Smooth muscle cell (in vitro differentiated cells): Measurements from ENCODE around the gene TMEM200A. TPM values are rescaled to one million over a fixed set of nuclear protein-coding genes. Genes with fewer than 3 reads are reported as not detected.
"Not testable (repeated sequence)": the region's sequence is repeated elsewhere in the genome, so short reads cannot be mapped to it uniquely, and the experiment has no call there.

Source experiments
- DNase-seq: peaks from one replicate; lab custom pipeline; 2025; ENCODE audit not compliant: unreplicated experiment; lab: John Stamatoyannopoulos, UW
- H2AFZ ChIP-seq: fragments of 200-600 bp; sonication (generic); 2 replicates; pipeline ENCODE4 v1.6.0; 2016; ENCODE audit warnings: antibody characterized with exemption, low read depth, mild to moderate bottlenecking
- H3F3A ChIP-seq: fragments of 200-600 bp; sonication (generic); 2 replicates; pipeline ENCODE4 v1.6.0; 2017; ENCODE audit warnings: antibody characterized with exemption, low read depth
- H3K27ac ChIP-seq: fragments of 200-600 bp; sonication (generic); 2 replicates; pipeline ENCODE4 v1.5.1; 2016; ENCODE audit warnings: low read depth, mild to moderate bottlenecking
- H3K27me3 ChIP-seq: fragments of 200-600 bp; sonication (generic); 2 replicates; pipeline ENCODE4 v1.6.1; 2016; ENCODE audit warnings: low read depth, mild to moderate bottlenecking
- H3K36me3 ChIP-seq: fragments of 200-600 bp; sonication (generic); 2 replicates; pipeline ENCODE4 v1.5.1; 2016; ENCODE audit warnings: low read depth
- H3K4me1 ChIP-seq: fragments of 200-600 bp; sonication (generic); 2 replicates; pipeline ENCODE4 v1.5.1; 2016; ENCODE audit warnings: low read depth
- H3K4me2 ChIP-seq: fragments of 200-600 bp; sonication (generic); 2 replicates; pipeline ENCODE4 v1.6.0; 2016; ENCODE audit warnings: mild to moderate bottlenecking
- H3K4me3 ChIP-seq: fragments of 200-600 bp; sonication (generic); 2 replicates; pipeline ENCODE4 v1.5.1; 2016; ENCODE audit warnings: mild to moderate bottlenecking
- H3K79me2 ChIP-seq: fragments of 200-600 bp; sonication (generic); 2 replicates; pipeline ENCODE4 v1.6.0; 2016; ENCODE audit warnings: low read depth, mild to moderate bottlenecking
- H3K9ac ChIP-seq: fragments of 200-600 bp; sonication (generic); 2 replicates; pipeline ENCODE4 v1.6.0; 2016; ENCODE audit warnings: low read depth
- H3K9me3 ChIP-seq: fragments of 200-600 bp; sonication (generic); replicated peaks from 2 replicates; pipeline ENCODE4 v1.5.1; 2016; ENCODE audit warnings: low read depth
- H4K20me1 ChIP-seq: fragments of 200-600 bp; sonication (generic); 2 replicates; pipeline ENCODE4 v1.6.0; 2016; ENCODE audit warnings: low read depth
- CTCF ChIP-seq: fragments of 200-600 bp; sonication (generic); IDR thresholded peaks from 2 replicates; pipeline ENCODE4 v1.5.1; 2017; ENCODE audit warnings: borderline replicate concordance, mild to moderate bottlenecking, antibody characterized with exemption; ENCODE audit not compliant: insufficient read depth, poor library complexity, severe bottlenecking
- WGBS: methylation state at CpG from one replicate; pipeline ENCODE4 v1.1.7; 2016; ENCODE audit warnings: low lambda C conversion rate; 5-methylcytosine and 5-hydroxymethylcytosine counted together
- polyA plus RNA-seq: library from polyadenylated mRNA; unstranded; fragments of >200 nt; fragmentation: Nextera tagmentation; extraction: Ambion mirVana; gene quantifications from 2 replicates; pipeline ENCODE4 v1.2.1, GENCODE V29; 2016
- total RNA-seq: library from RNA; depleted of rRNA; stranded (reverse); fragments of >200 nt; gene quantifications from 2 replicates; pipeline ENCODE4 v1.2.3, GENCODE V29; 2014

TMEM200A gene
- total and polyA plus RNA-seq, 2 experiments from 2014 or later = 84.7 to 116 TPM

DNA sequence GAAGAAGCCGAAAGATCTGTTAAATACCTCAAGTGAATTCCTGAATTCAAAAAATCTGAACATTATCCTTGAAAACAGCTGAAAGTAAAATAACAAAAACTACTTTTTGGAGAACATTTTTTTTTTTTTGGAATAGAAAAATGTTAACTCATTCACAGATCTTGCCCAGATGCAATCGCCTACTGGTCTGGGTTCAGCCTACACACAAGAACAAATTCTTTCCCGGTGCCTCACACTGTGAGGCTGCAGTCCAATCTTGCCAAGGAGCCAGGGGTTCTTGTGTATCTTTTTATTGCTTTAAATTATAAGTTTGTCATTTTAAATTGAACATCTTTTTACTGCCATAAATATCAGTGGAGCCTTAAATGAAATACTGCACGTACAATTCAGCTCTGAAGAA is 41.2 kb upstream of the TMEM200A start:
- TF ChIP-seq CTCF = no peak
- peak overlapping the region; percentile 95 for H3K27ac ChIP-seq
- no peaks in the 10 kb centered on the region for H3K27me3 ChIP-seq
- 39% methylated on average over 4 of the region's 4 CpGs for WGBS
- H3K4me3 ChIP-seq = no peak overlapping the region
- H2AFZ ChIP-seq = peak overlapping the region; percentile 78
- DNase-seq = no peak
- no peaks in the 10 kb centered on the region for H3K79me2 ChIP-seq
- H3K36me3 ChIP-seq = no peaks in the 10 kb centered on the region
- no peaks in the 10 kb centered on the region for H4K20me1 ChIP-seq
- peak overlapping the region; percentile 63 for H3K9ac ChIP-seq
- H3K4me2 ChIP-seq = peak overlapping the region; percentile 81
- H3K9me3 ChIP-seq = peaks cover 4% of the 10 kb centered on the region
- no peaks in the 10 kb centered on the region for H3F3A ChIP-seq
- H3K4me1 ChIP-seq = peaks cover 6% of the 10 kb centered on the region

DNA sequence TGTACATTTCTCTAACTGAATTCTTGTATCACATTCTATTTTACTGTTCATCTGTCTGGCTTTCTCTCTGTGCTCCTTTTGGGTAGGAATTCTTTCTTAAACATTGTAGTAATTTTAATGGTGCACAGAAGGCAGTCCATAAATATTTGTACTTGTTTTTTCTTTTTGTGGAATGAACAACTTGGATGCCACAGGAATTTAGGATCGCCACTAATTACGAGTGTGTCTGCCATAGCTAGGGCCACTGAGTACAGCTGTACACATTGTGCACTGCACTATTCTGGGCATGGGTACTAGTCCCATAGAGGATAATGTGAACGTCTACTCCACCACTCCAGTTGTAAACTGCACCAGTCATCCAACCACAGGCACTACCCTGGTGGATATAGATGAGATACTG is 39.3 kb upstream of the TMEM200A start:
- no peaks in the 10 kb centered on the region for H3K79me2 ChIP-seq
- no peaks in the 10 kb centered on the region for H3F3A ChIP-seq
- no peak overlapping the region for H3K9ac ChIP-seq
- DNase-seq = no peak
- H3K36me3 ChIP-seq = no peaks in the 10 kb centered on the region
- H3K27me3 ChIP-seq = no peaks in the 10 kb centered on the region
- peaks cover 4% of the 10 kb centered on the region for H3K9me3 ChIP-seq
- peaks cover 6% of the 10 kb centered on the region for H3K4me1 ChIP-seq
- H3K27ac ChIP-seq = peak overlapping the region; percentile 21
- no peak overlapping the region for H2AFZ ChIP-seq
- peak overlapping the region; percentile 46 for H3K4me2 ChIP-seq
- no peak overlapping the region for H3K4me3 ChIP-seq
- TF ChIP-seq CTCF = no peak
- H4K20me1 ChIP-seq = no peaks in the 10 kb centered on the region
- 43% methylated on average over 3 of the region's 3 CpGs for WGBS

DNA sequence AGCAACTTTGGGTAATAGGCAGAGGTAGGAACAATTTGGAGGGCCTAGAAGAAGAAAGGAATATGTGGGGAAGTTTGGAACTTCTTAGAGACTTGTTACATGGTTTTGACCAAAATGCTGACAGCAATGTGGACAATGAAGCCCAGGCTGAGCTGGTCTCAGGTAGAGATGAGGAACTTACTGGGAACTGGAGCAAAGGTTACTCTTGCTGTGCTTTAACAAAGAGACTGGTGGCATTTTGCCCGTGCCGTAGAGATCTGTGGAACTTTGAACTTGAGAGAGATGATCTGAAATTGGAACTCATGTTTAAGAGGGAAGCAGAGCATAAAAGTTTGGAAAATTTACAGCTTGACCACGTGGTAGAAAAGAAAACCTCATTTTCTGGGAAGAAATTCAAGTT is 28.3 kb upstream of the TMEM200A start:
- 75% methylated on average over 3 of the region's 3 CpGs for WGBS

GRCh38 chr6:130346324-130346723 is 19.5 kb upstream of the TMEM200A start:
- not testable (repeated sequence) for H4K20me1 ChIP-seq, H3F3A ChIP-seq, H3K79me2 ChIP-seq, H2AFZ ChIP-seq, H3K4me3 ChIP-seq, H3K4me1 ChIP-seq, H3K27me3 ChIP-seq, H3K4me2 ChIP-seq, DNase-seq, H3K9ac ChIP-seq, H3K36me3 ChIP-seq, H3K9me3 ChIP-seq, H3K27ac ChIP-seq
- WGBS = 95% methylated on average over 9 of the region's 9 CpGs

More for the DNA sequence above, 28.3 kb upstream of the TMEM200A start:
- H2AFZ ChIP-seq = no peak overlapping the region
- DNase-seq = no peak
- no peaks in the 10 kb centered on the region for H3K36me3 ChIP-seq
- TF ChIP-seq CTCF = no peak
- no peaks in the 10 kb centered on the region for H3K79me2 ChIP-seq
- no peaks in the 10 kb centered on the region for H4K20me1 ChIP-seq
- no peak overlapping the region for H3K9ac ChIP-seq
- H3F3A ChIP-seq = no peaks in the 10 kb centered on the region
- H3K4me2 ChIP-seq = no peak overlapping the region
- no peak overlapping the region for H3K4me3 ChIP-seq
- H3K27me3 ChIP-seq = no peaks in the 10 kb centered on the region
- H3K9me3 ChIP-seq = no peaks in the 10 kb centered on the region
- no peaks in the 10 kb centered on the region for H3K4me1 ChIP-seq
- H3K27ac ChIP-seq = no peak overlapping the region
